AG09309 (cell line): ENCODE results near the gene OXCT1.

Experiments
- DNase-seq: peaks from one replicate; pipeline ENCODE4 v3.0.0-alpha.2; 2010; ENCODE audit warnings: low read depth
- H3K4me3 ChIP-seq: 2 replicates; pipeline ENCODE4 v1.5.1; 2011; ENCODE audit warnings: mild to moderate bottlenecking, low read depth, low read length, moderate library complexity; ENCODE audit not compliant: control insufficient read depth
- TF ChIP-seq, protein P1 (sequence below): IDR thresholded peaks from 2 replicates; pipeline ENCODE4 v1.5.1; 2011; ENCODE audit warnings: mild to moderate bottlenecking, low read depth, low read length, inconsistent platforms; ENCODE audit not compliant: insufficient read depth, control insufficient read depth; ENCODE audit errors: missing control alignments

Gene OXCT1

GRCh38 chr5:41896230-41896629 is 26.0 kb upstream of the OXCT1 start:
- DNase-seq = no peak
- TF ChIP-seq, protein P1, sequence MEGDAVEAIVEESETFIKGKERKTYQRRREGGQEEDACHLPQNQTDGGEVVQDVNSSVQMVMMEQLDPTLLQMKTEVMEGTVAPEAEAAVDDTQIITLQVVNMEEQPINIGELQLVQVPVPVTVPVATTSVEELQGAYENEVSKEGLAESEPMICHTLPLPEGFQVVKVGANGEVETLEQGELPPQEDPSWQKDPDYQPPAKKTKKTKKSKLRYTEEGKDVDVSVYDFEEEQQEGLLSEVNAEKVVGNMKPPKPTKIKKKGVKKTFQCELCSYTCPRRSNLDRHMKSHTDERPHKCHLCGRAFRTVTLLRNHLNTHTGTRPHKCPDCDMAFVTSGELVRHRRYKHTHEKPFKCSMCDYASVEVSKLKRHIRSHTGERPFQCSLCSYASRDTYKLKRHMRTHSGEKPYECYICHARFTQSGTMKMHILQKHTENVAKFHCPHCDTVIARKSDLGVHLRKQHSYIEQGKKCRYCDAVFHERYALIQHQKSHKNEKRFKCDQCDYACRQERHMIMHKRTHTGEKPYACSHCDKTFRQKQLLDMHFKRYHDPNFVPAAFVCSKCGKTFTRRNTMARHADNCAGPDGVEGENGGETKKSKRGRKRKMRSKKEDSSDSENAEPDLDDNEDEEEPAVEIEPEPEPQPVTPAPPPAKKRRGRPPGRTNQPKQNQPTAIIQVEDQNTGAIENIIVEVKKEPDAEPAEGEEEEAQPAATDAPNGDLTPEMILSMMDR = no peak
- H3K4me3 ChIP-seq = no peak overlapping the region

GRCh38 chr5:41893074-41893851 is 23.0 kb upstream of the OXCT1 start:
- no peak for DNase-seq
- TF ChIP-seq, protein P1 = no peak
- no peak overlapping the region for H3K4me3 ChIP-seq

GRCh38 chr5:41892031-41892430 is 21.8 kb upstream of the OXCT1 start:
- TF ChIP-seq, protein P1 = no peak
- no peak for DNase-seq
- H3K4me3 ChIP-seq = no peak overlapping the region

DNA sequence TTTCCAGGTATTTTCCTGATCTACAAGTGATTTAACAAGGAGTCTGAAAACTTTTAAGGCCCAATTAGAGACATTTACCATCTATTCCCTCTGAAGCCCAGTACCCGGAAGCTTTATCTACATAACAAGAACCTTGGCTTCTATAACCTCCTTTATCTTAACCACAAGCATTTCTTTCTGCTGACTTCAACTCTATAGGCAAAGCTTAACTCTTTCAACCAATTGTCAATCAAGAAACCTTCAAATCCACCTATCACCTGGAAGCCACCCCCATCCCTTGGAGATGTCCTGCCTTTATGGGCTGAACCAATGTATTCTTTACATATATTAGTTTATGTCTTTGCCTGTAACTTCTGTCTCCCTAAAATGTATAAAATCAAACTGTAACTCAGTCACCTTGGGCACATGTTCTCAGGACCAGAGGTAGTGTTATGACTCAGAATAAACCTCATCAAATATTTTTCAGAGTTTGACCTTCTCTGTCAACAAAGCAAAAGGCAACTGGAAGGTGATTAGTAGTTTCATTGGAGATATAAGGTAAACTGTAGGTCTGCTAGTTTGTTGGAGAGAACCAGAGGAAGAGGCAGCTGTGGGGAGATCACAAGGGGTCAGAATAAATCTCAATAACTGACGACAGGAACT is 21.0 kb upstream of the OXCT1 start:
- H3K4me3 ChIP-seq = no peak overlapping the region
- DNase-seq = no peak
- TF ChIP-seq, protein P1 = no peak

- H3K4me3 ChIP-seq = no peak overlapping the region
- TF ChIP-seq, protein P1 = no peak
- no peak for DNase-seq
These were observed 15.1 kb upstream of the OXCT1 start for GRCh38 chr5:41885286-41885685.

GRCh38 chr5:41883936-41884335 is 13.7 kb upstream of the OXCT1 start:
- TF ChIP-seq, protein P1 = no peak
- H3K4me3 ChIP-seq = no peak overlapping the region
- no peak for DNase-seq
